NCI-H187 treated with DMSO at 0.1 percent for 48 hours (cell line): ENCODE data around the gene GPX7.

Source experiments
- DNase-seq: peaks from one replicate; lab custom pipeline; 2025; lab: John Stamatoyannopoulos, UW

The GPX7 gene

GRCh38 chr1:52629325-52629643 lies 27.1 kb downstream of the GPX7 start:
- DNase-seq, result no peak

GRCh38 chr1:52629667-52630066 lies 27.5 kb downstream of the GPX7 start:
- DNase-seq, result no peak

DNA sequence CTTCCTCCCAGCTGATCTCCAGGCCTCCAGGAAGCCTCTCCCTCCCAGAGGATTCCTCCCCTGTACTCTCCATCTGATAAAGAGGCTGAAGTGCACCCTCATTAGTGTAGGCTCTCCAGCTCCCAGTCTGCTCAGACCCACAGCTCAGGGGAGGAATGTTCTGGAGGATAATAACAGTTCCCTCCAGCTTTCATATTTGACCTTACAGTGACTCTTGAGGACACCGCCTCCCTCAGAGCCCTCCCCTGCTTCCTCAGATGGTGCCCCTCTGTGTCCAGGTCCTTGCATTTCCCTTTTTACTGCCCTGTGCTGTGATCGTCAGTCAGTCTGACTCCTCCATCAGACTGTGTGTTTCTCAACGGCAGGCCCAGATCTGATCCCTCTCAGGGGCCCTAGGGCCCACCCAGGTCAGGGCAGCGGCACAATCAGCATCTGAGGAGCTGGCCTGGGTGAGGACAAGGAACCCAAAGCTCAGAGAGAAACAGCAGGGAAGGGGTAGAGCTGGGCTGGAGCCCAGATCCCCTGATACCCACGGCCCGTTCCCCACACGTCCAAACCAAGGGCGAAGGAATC lies 29.7 kb downstream of the GPX7 start:
- DNase-seq, result no peak

GRCh38 chr1:52632732-52633290 lies 30.6 kb downstream of the GPX7 start, which contains the start of gene SHISAL2A:
Gene SHISAL2A, plus strand, starts transcription at chr1:52633168. Its CDS starts 326 bp downstream, at chr1:52633494.
- DNase-seq, result no peak

- no peak for DNase-seq
Observed at GRCh38 chr1:52633291-52633754, 31.2 kb downstream of the GPX7 start.

- DNase-seq, result no peak
Observed at GRCh38 chr1:52634111-52634510, 31.9 kb downstream of the GPX7 start.

DNA sequence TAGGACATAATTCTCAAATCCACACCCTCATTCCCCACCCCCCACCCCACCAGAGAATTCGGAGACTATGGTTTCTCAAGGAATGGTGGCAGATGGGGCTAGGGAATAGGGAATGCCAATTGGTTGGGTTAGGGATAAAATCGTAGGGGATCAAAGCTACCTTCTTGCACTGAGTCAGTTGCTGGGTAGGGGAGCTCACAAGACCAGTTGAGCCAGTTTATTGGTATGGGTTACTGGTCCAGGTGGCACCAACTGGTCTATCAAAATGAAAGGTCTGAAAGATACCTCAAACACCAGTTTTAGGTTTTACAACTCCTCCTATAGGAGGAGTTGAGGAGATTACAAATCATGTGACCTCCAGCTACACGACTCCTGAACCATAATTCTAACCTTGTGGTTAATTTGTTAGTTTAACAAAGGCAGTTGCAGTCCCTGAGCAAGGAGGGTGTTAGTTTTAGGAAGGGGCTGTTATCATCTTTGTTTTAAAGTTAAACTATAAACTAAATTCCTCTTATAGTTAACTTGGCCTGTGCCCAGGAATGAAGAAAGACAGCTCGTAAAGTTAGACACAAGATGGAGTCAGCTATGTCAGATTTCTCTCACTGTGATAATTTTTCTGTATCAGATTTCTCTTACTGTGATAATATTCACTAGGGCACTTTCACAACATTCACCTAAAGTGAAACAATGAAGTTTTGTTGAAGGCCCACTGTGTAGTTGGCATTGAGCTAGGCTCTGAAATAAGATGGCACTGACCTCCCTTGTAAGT lies 33.3 kb downstream of the GPX7 start:
- DNase-seq, result no peak

- no peak for DNase-seq
Observed at GRCh38 chr1:52636721-52637695, 34.8 kb downstream of the GPX7 start.

- DNase-seq, result no peak
Observed at GRCh38 chr1:52637946-52638345, 35.8 kb downstream of the GPX7 start.

GRCh38 chr1:52640697-52641096 lies 38.5 kb downstream of the GPX7 start:
- no peak for DNase-seq

DNA sequence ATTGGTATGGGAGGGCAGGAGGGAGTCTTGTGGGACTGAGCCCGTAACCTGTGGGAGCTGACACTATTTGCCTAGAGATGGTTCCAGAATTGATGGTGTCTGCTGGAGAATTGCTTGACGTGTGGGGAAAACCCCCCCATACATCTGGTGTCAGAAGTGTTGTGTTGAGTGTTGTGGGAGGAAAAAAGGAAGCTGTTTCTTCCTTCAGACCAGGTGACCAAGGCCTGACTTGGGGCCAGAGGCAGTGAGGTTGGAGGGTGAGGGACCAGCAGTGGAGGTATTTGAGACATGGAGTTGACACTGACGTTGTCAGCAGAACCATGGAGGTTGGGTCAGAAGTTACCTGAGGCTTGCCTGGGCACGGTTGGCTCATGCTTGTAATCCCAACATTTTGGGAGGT lies 39.1 kb downstream of the GPX7 start:
- DNase-seq, result no peak

GRCh38 chr1:52645261-52645660 lies 43.1 kb downstream of the GPX7 start:
- no peak for DNase-seq

DNA sequence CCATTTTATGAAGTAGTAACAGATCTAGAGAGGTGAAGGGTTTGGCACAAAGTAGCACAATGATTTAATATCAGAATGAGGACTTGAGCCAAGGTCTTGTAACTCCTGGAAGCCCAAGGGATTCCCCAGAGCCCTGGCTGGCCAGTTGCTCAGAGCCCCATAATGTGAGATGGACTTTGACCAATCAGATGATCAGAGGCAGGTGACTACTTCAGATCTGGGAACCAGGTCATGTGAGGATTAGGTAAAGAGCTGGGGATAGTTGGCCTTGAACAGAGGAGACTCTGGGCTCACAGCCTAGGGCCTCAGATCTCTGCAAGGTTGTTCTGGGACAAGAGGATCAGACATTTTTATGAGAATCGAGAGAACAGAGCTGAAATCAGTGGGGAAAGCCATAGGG lies 49.7 kb downstream of the GPX7 start:
- no peak for DNase-seq

GRCh38 chr1:52653207-52653849 lies 51.2 kb downstream of the GPX7 start:
- DNase-seq, result no peak

- no peak for DNase-seq
Observed at GRCh38 chr1:52654063-52654462, 51.9 kb downstream of the GPX7 start.

DNA sequence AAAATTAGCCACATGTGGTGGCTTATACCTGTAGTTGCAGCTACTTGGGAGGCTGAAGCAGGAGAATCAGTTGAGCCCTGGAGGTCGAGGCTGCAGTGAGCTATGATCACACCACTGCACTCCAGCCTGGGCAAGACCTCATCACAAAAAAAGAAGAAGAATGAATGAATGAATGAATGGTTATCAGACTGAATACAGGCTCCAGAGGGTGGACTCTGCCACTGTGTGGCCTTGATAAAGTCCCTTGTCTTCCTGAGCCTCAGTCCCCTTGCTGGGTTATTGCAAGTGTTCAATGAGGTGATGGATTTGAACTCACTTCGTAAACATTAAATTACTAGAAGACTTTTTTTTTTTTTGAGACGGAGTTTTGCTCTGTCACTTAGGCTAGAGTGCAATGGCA lies 55.5 kb downstream of the GPX7 start:
- DNase-seq, result no peak
